Adrenal gland (tissue), 12 donors: Measurements from ENCODE around the gene CPTP. TPM values are rescaled to one million over a fixed set of nuclear protein-coding genes. Genes with fewer than 3 reads are reported as not detected.

Experiments
- DNase-seq, 7 donors: peaks; one replicate each; pipeline ENCODE4 v3.0.0-alpha.2; 2019 to 2020
- H3K27ac ChIP-seq, 5 donors: fragments of 200-600 bp; sonication (generic) in 4 of 5; 1 replicate in 3 of 5; 2 replicates in 2 of 5; pipeline versions ENCODE4 v1.5.1 to v1.8.0; 2016 to 2020; ENCODE audit warnings: mild to moderate bottlenecking in 1 of 5
- H3K27me3 ChIP-seq: fragments of 200-600 bp; 2 replicates; pipeline ENCODE4 v1.8.0; 2021
- H3K36me3 ChIP-seq, 2 donors: fragments of 200-600 bp; replicated peaks in 1 of 2; 1 replicate in 1 of 2; 2 replicates in 1 of 2; pipeline versions ENCODE4 v1.5.1 to v1.8.0; 2018 to 2022
- H3K4me1 ChIP-seq, 2 donors: fragments of 200-600 bp; replicated peaks in 1 of 2; 1 replicate in 1 of 2; 2 replicates in 1 of 2; pipeline versions ENCODE4 v1.5.1 to v1.8.0; 2018 to 2021
- H3K4me3 ChIP-seq, 4 donors: fragments of 200-600 bp; sonication (generic) in 3 of 4; one replicate each; pipeline ENCODE4 v1.5.1; 2016 to 2018
- H3K9me3 ChIP-seq, 3 donors: fragments of 200-600 bp; sonication (generic) in 1 of 3; replicated peaks in 1 of 3; 1 replicate in 2 of 3; 2 replicates in 1 of 3; pipeline versions ENCODE4 v1.5.1 to v1.8.0; 2016 to 2021
- POLR2A ChIP-seq, 2 donors: fragments of 450-650 bp; IDR thresholded peaks; one replicate each; pipeline ENCODE4 v1.6.1; 2017; ENCODE audit warnings: antibody characterized with exemption in 2 of 2, mild to moderate bottlenecking in 2 of 2, moderate library complexity in 1 of 2
- whole genome bisulfite sequencing, 4 donors: extraction: QIAGEN DNeasy Blood & Tissue Kit in 2 of 4; methylation state at CpG; one replicate each; pipeline versions ENCODE4 v1.1.5 to v1.1.7; 2013 to 2017; 5-methylcytosine and 5-hydroxymethylcytosine counted together
- intact Hi-C, 2 donors: fragments of 100-400 bp; cut with DNase I; formaldehyde crosslinking; loops; one replicate each; pipeline versions ENCODE4 v1.14.1 to v1.15.0; 2022 to 2023
- microRNA-seq, 3 donors: library from miRNA; unstranded; fragments of <30 nt; microRNA quantifications; one replicate each; pipeline ENCODE4, GENCODE V29; 2017 to 2020
- polyA plus RNA-seq, 3 donors: library from polyadenylated mRNA; stranded (reverse); fragments of 200-250 nt in 2 of 3; fragments of 350-450 nt in 1 of 3; fragmentation: Illumina TruSeq in 1 of 3; extraction: RNeasy Lipid Tissue Mini Kit (QIAGEN cat#74804) in 1 of 3; gene quantifications; one replicate each; pipeline ENCODE4 v1.2.3, GENCODE V29; 2013 to 2014
- small RNA-seq, 2 donors: library from RNA; depleted of rRNA; stranded (forward); fragments of <200 nt; gene quantifications; one replicate each; pipeline ENCODE3, GENCODE V24; 2016
- total RNA-seq, 9 donors: library from RNA; depleted of rRNA in 4 of 9; stranded (reverse); fragments of >200 nt in 4 of 9; fragments of 120-200 nt in 1 of 9; fragmentation: NEBNext Ultra II Directional in 1 of 9; extraction: Animal tissue kit (Norgen Biotek cat#: 25700) in 1 of 9; gene quantifications; one replicate each; pipeline versions ENCODE4 v1.1.0 to v1.2.4, GENCODE V29; 2013 to 2023
- TF ChIP-seq, protein P1 (sequence below), 6 experiments: fragments of 450-650 bp in 4 of 6; fragments of 200-600 bp in 2 of 6; sonication (generic) in 1 of 6; IDR thresholded peaks; 1 replicate in 5 of 6; 2 replicates in 1 of 6; pipeline versions ENCODE4 v1.5.1 to v1.8.0; 2016 to 2021; ENCODE audit warnings: antibody characterized with exemption in 6 of 6, mild to moderate bottlenecking in 2 of 6, moderate library complexity in 1 of 6
- donor health status: healthy with polysubstance abuse.
- donor health status: Bipolar disorder and iron deficiency.
- donor health status: DM: yes; HTN: yes; CAD: no.
- donor health status: DM: no; HTN: no; CAD: no.
- donor health status: DM: no; HTN: no; CAD: no.
- donor health status: DM: yes; HTN: yes; CAD: no.

CPTP gene
- total and polyA plus RNA-seq, 12 donors = 2.9 to 53.0 (median 29.0) TPM

DNA sequence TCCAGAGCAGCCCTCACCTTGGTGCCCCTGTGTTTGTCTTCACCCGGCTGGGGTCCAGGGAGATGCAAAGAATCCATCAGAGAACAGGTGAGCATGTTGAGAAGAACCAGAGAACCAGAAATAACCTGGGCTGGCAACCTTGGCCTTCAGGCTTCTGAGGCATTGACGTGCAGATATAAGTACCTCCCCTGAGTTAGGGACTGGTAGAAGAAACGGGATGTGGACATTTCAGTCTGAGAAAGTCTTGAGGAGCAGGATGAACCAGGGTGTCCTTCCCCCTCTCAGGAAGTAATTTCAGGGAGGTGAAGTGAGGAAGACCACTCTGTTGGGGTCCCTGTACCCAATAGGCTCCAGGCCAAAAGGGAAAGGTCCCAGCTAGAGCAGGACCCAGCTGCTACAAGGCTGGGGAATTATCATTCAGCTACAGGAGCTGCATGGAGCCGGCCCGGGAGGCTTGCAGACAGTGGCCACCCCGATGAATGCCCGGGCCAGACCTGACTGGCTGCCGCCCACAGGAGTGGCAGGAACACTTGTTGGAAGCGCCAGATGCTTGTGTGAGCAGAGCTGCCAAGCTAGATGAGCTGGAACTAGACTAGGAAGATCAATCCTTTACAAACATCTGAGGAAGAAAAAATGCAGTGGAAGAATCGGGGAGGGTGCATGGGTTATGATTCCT lies 52.1 kb downstream of the CPTP start:
- no peak for DNase-seq
- intact Hi-C loops = no loop called here
- Histone ChIP-seq H3K36me3 (peaks cover 0 to 10% of the 10 kb centered on the region in 2 donors), H3K9me3 (no peaks in the 10 kb centered on the region), H3K4me3 (no peak overlapping the region), H3K4me1 (peaks cover 7 to 30% of the 10 kb centered on the region in 2 donors), H3K27me3 (no peaks in the 10 kb centered on the region), H3K27ac (peak overlapping the region in 1 of 5 donors; percentile 94)
- 86 to 93% (median 87%) methylated on average over 6 to 10 of the region's 10 CpGs for WGBS, 4 donors
- TF ChIP-seq, protein P1, sequence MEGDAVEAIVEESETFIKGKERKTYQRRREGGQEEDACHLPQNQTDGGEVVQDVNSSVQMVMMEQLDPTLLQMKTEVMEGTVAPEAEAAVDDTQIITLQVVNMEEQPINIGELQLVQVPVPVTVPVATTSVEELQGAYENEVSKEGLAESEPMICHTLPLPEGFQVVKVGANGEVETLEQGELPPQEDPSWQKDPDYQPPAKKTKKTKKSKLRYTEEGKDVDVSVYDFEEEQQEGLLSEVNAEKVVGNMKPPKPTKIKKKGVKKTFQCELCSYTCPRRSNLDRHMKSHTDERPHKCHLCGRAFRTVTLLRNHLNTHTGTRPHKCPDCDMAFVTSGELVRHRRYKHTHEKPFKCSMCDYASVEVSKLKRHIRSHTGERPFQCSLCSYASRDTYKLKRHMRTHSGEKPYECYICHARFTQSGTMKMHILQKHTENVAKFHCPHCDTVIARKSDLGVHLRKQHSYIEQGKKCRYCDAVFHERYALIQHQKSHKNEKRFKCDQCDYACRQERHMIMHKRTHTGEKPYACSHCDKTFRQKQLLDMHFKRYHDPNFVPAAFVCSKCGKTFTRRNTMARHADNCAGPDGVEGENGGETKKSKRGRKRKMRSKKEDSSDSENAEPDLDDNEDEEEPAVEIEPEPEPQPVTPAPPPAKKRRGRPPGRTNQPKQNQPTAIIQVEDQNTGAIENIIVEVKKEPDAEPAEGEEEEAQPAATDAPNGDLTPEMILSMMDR (IDR thresholded peaks at IDR 0.05) = no peak
- TF ChIP-seq POLR2A (IDR thresholded peaks at IDR 0.05) = no peak

DNA sequence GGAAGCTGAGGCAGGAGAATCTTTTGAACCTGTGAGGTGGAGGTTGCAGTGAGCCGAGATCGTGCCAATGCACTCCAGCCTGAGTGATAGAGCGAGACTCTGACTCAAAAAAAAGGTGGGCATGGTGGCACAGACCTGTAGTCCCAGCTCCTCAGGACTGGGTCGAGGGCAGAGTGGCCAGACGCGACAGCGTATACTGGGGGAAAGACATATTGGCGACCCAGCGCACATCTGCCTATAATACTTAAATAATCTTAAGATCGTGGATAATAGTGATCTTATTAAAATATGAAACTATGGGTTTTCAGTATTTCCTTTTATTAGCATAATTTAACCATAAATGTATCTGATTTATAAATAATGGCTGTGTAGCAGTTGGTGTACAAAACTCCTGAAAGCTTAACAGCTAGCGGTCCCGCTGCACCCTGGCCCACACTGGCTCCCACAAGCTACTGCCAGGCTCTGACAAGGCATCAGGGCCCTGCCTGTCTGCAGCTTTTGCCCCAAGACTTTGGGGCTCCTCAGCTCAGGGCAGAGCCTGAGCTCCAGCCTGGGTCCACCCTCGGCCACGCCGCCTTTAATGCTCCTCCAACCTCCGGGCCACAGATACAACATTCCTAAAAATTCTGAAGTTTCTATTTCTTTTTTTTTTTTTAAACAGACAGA lies 53.1 kb downstream of the CPTP start:
- peaks cover 0 to 10% of the 10 kb centered on the region in 2 donors for H3K36me3 ChIP-seq
- no peaks in the 10 kb centered on the region for H3K27me3 ChIP-seq
- no peak overlapping the region for H3K27ac ChIP-seq
- intact Hi-C loops = no loop called here
- DNase-seq = no peak
- H3K9me3 ChIP-seq = no peaks in the 10 kb centered on the region
- no peak for TF ChIP-seq POLR2A (IDR thresholded peaks at IDR 0.05)
- TF ChIP-seq, protein P1 (IDR thresholded peaks at IDR 0.05) = no peak
- 91 to 97% (median 95%) methylated on average over 16 of the region's 16 CpGs for WGBS, 4 donors
- no peak overlapping the region for H3K4me3 ChIP-seq
- peaks cover 7 to 20% of the 10 kb centered on the region in 2 donors for H3K4me1 ChIP-seq

Small RNA genes lying within 50 kb of the gene (microRNA-seq; reads per million reads assigned to microRNA genes)
- 2.7 to 5.0 (median 4.0) reads per million in 3 donors for gene MIR6726
- gene MIR6727 = 0 to 2.3 (median 0.57) reads per million in 3 donors
- gene MIR6808 = 0 to 0.57 (median 0.45) reads per million in 3 donors

Small RNA genes lying within 50 kb of the gene (small RNA-seq; reads per million reads assigned to genes)
- gene MIR6726 = 0 to 0.17 reads per million in 2 donors

Other genes starting within 250 kb of the CPTP start
- 10 to 100 TPM in 5 of 9 donors, 1 to 10 TPM in 4; 5.4 to 17.3 (median 11.0) TPM for gene C1orf159, start 208.7 kb upstream of the CPTP start, total RNA-seq
- gene C1orf159, start 208.7 kb upstream of the CPTP start, polyA plus RNA-seq = 10 to 100 TPM in 2 of 3 donors, under 1 TPM in 1; 0.55 to 54.3 (median 25.5) TPM
- gene TTLL10, start 150.9 kb upstream of the CPTP start, total RNA-seq = not detected
- gene TTLL10, start 150.9 kb upstream of the CPTP start, polyA plus RNA-seq = under 1 TPM in 2 of 3 donors, not detected in 1; 0.32 to 0.44 TPM
- gene TNFRSF18, start 118.2 kb upstream of the CPTP start, total RNA-seq = under 1 TPM in 3 of 9 donors, not detected in 6; 0.27 to 0.90 (median 0.39) TPM
- gene TNFRSF18, start 118.2 kb upstream of the CPTP start, polyA plus RNA-seq = 1 to 10 TPM in 1 of 3 donors, under 1 TPM in 1, not detected in 1; 0.64 to 1.5 TPM
- gene TNFRSF4, start 110.6 kb upstream of the CPTP start, total RNA-seq = 1 to 10 TPM in 4 of 9 donors, under 1 TPM in 4, not detected in 1; 0.32 to 2.7 (median 0.94) TPM
- 1 to 10 TPM in 2 of 3 donors, not detected in 1; 4.7 to 6.9 TPM for gene TNFRSF4, start 110.6 kb upstream of the CPTP start, polyA plus RNA-seq
- gene SDF4, start 92.8 kb upstream of the CPTP start, total RNA-seq = 100 to 1,000 TPM in 8 of 9 donors, 10 to 100 TPM in 1; 49.4 to 221 (median 165) TPM
- 100 to 1,000 TPM; 129 to 131 (median 130) TPM for gene SDF4, start 92.8 kb upstream of the CPTP start, polyA plus RNA-seq
- 10 to 100 TPM; 11.7 to 39.4 (median 19.7) TPM for gene B3GALT6, start 92.6 kb upstream of the CPTP start, total RNA-seq
- 10 to 100 TPM in 2 of 3 donors, 1 to 10 TPM in 1; 7.2 to 14.1 (median 10.3) TPM for gene B3GALT6, start 92.6 kb upstream of the CPTP start, polyA plus RNA-seq
- gene C1QTNF12, start 78.1 kb upstream of the CPTP start, total RNA-seq = 1 to 10 TPM in 4 of 9 donors, under 1 TPM in 3, not detected in 2; 0.28 to 2.6 (median 1.1) TPM
- 1 to 10 TPM in 2 of 3 donors, not detected in 1; 3.0 to 4.3 TPM for gene C1QTNF12, start 78.1 kb upstream of the CPTP start, polyA plus RNA-seq
- gene UBE2J2, start 50.9 kb upstream of the CPTP start, total RNA-seq = 10 to 100 TPM; 30.1 to 56.1 (median 44.2) TPM
- 10 to 100 TPM; 49.8 to 74.4 (median 55.2) TPM for gene UBE2J2, start 50.9 kb upstream of the CPTP start, polyA plus RNA-seq
- gene SCNN1D, start 44.4 kb upstream of the CPTP start, total RNA-seq = 10 to 100 TPM in 1 of 9 donors, 1 to 10 TPM in 8; 1.1 to 22.4 (median 3.7) TPM
- 10 to 100 TPM in 2 of 3 donors, under 1 TPM in 1; 0.18 to 53.6 (median 31.8) TPM for gene SCNN1D, start 44.4 kb upstream of the CPTP start, polyA plus RNA-seq
- gene ACAP3, start 16.9 kb upstream of the CPTP start, total RNA-seq = 10 to 100 TPM; 18.1 to 81.5 (median 39.1) TPM
- 100 to 1,000 TPM in 2 of 3 donors, 1 to 10 TPM in 1; 5.0 to 385 (median 138) TPM for gene ACAP3, start 16.9 kb upstream of the CPTP start, polyA plus RNA-seq
- gene PUSL1, start 16.2 kb upstream of the CPTP start, total RNA-seq = 10 to 100 TPM; 13.8 to 43.8 (median 24.1) TPM
- 10 to 100 TPM in 2 of 3 donors, 1 to 10 TPM in 1; 2.5 to 43.4 (median 32.2) TPM for gene PUSL1, start 16.2 kb upstream of the CPTP start, polyA plus RNA-seq
- gene INTS11, start 142 bp upstream of the CPTP start, total RNA-seq = 100 to 1,000 TPM in 2 of 9 donors, 10 to 100 TPM in 7; 53.0 to 129 (median 68.3) TPM
- gene INTS11, start 142 bp upstream of the CPTP start, polyA plus RNA-seq = 100 to 1,000 TPM in 2 of 3 donors, 10 to 100 TPM in 1; 87.7 to 601 (median 316) TPM
- under 1 TPM; 0.06 to 0.86 (median 0.52) TPM for gene TAS1R3, start 6.5 kb downstream of the CPTP start, total RNA-seq
- gene TAS1R3, start 6.5 kb downstream of the CPTP start, polyA plus RNA-seq = under 1 TPM; 0.05 to 0.72 (median 0.61) TPM
- 100 to 1,000 TPM in 3 of 9 donors, 10 to 100 TPM in 6; 55.8 to 137 (median 88.6) TPM for gene DVL1, start 24.6 kb downstream of the CPTP start, total RNA-seq
- 100 to 1,000 TPM in 2 of 3 donors, 1 to 10 TPM in 1; 4.0 to 279 (median 144) TPM for gene DVL1, start 24.6 kb downstream of the CPTP start, polyA plus RNA-seq
- gene MXRA8, start 33.8 kb downstream of the CPTP start, total RNA-seq = 100 to 1,000 TPM in 1 of 9 donors, 10 to 100 TPM in 8; 17.5 to 104 (median 42.8) TPM
- 10 to 100 TPM in 2 of 3 donors, 1 to 10 TPM in 1; 8.4 to 90.3 (median 70.8) TPM for gene MXRA8, start 33.8 kb downstream of the CPTP start, polyA plus RNA-seq
- 100 to 1,000 TPM in 8 of 9 donors, 10 to 100 TPM in 1; 89.6 to 260 (median 155) TPM for gene AURKAIP1, start 50.4 kb downstream of the CPTP start, total RNA-seq
- gene AURKAIP1, start 50.4 kb downstream of the CPTP start, polyA plus RNA-seq = 100 to 1,000 TPM in 2 of 3 donors, 10 to 100 TPM in 1; 44.2 to 317 (median 226) TPM
- gene CCNL2, start 74.5 kb downstream of the CPTP start, total RNA-seq = 100 to 1,000 TPM in 7 of 9 donors, 10 to 100 TPM in 2; 53.4 to 264 (median 165) TPM
- 100 to 1,000 TPM in 2 of 3 donors, 10 to 100 TPM in 1; 65.2 to 893 (median 593) TPM for gene CCNL2, start 74.5 kb downstream of the CPTP start, polyA plus RNA-seq
- gene MRPL20, start 82.5 kb downstream of the CPTP start, total RNA-seq = 100 to 1,000 TPM in 8 of 9 donors, 10 to 100 TPM in 1; 98.9 to 276 (median 160) TPM
- gene MRPL20, start 82.5 kb downstream of the CPTP start, polyA plus RNA-seq = 100 to 1,000 TPM; 116 to 175 (median 134) TPM
- 1 to 10 TPM in 5 of 9 donors, under 1 TPM in 4; 0.22 to 2.6 (median 1.4) TPM for gene ANKRD65, start 96.5 kb downstream of the CPTP start, total RNA-seq
- gene ANKRD65, start 96.5 kb downstream of the CPTP start, polyA plus RNA-seq = 1 to 10 TPM in 2 of 3 donors, under 1 TPM in 1; 0.53 to 3.4 (median 2.2) TPM
- gene VWA1, start 110.9 kb downstream of the CPTP start, total RNA-seq = 10 to 100 TPM in 8 of 9 donors, 1 to 10 TPM in 1; 4.7 to 49.0 (median 30.0) TPM
- 10 to 100 TPM in 2 of 3 donors, under 1 TPM in 1; 0.99 to 39.3 (median 25.9) TPM for gene VWA1, start 110.9 kb downstream of the CPTP start, polyA plus RNA-seq
- 1 to 10 TPM in 2 of 9 donors, under 1 TPM in 4, not detected in 3; under 0.01 to 1.4 (median 0.52) TPM for gene ATAD3C, start 124.9 kb downstream of the CPTP start, total RNA-seq
- 1 to 10 TPM in 1 of 3 donors, under 1 TPM in 2; 0.09 to 1.2 (median 0.72) TPM for gene ATAD3C, start 124.9 kb downstream of the CPTP start, polyA plus RNA-seq
- 10 to 100 TPM in 6 of 9 donors, 1 to 10 TPM in 3; 6.3 to 30.3 (median 11.2) TPM for gene ATAD3B, start 147.0 kb downstream of the CPTP start, total RNA-seq
- gene ATAD3B, start 147.0 kb downstream of the CPTP start, polyA plus RNA-seq = 100 to 1,000 TPM in 1 of 3 donors, 10 to 100 TPM in 1, 1 to 10 TPM in 1; 5.3 to 109 (median 48.4) TPM
- gene ATAD3A, start 187.4 kb downstream of the CPTP start, total RNA-seq = 10 to 100 TPM; 16.9 to 46.3 (median 29.0) TPM
- 10 to 100 TPM in 2 of 3 donors, 1 to 10 TPM in 1; 7.8 to 40.7 (median 25.1) TPM for gene ATAD3A, start 187.4 kb downstream of the CPTP start, polyA plus RNA-seq
- 1 to 10 TPM in 8 of 9 donors, under 1 TPM in 1; 0.95 to 7.0 (median 3.9) TPM for gene TMEM240, start 215.8 kb downstream of the CPTP start, total RNA-seq
- gene TMEM240, start 215.8 kb downstream of the CPTP start, polyA plus RNA-seq = 10 to 100 TPM in 1 of 3 donors, 1 to 10 TPM in 1, not detected in 1; 5.5 to 12.4 TPM